Transverse colon (tissue), 4 donors: Measurements from ENCODE around the gene PDCD11.

Source experiments
- CTCF ChIP-seq, 5 experiments: fragments of 200-600 bp in 3 of 5; fragments of 450-650 bp in 2 of 5; sonication (generic) in 3 of 5; IDR thresholded peaks; 1 replicate in 2 of 5; 2 replicates in 3 of 5; pipeline ENCODE4 v1.5.1; 2016 to 2017; ENCODE audit warnings: antibody characterized with exemption in 5 of 5, inconsistent platforms in 3 of 5, mild to moderate bottlenecking in 2 of 5, moderate library complexity in 1 of 5
- POLR2A ChIP-seq: fragments of 450-650 bp; IDR thresholded peaks from one replicate; pipeline ENCODE4 v1.6.1; 2016; ENCODE audit warnings: antibody characterized with exemption, mild to moderate bottlenecking, moderate library complexity
- POLR2AphosphoS5 ChIP-seq, 3 donors: sonication (generic); formaldehyde crosslinking; IDR thresholded peaks; one replicate each; pipeline ENCODE4 v1.6.1; 2016; ENCODE audit warnings: antibody characterized with exemption in 3 of 3

GRCh38 chr10:103481974-103482531 lies 85.6 kb downstream of the PDCD11 start:
- TF ChIP-seq POLR2A (no peak), CTCF (IDR thresholded peaks at IDR 0.05) (peak; percentile 52 to 62 (median 54)), POLR2AphosphoS5 (IDR thresholded peaks at IDR 0.05) (no peak)
